ENCODE data around the gene DOCK1. TPM values are rescaled to one million over a fixed set of nuclear protein-coding genes. Genes with fewer than 3 reads are reported as not detected.

DOCK1 gene
- total and polyA plus RNA-seq, 5 donors: 7.8 to 23.1 (median 20.8) TPM

DNA sequence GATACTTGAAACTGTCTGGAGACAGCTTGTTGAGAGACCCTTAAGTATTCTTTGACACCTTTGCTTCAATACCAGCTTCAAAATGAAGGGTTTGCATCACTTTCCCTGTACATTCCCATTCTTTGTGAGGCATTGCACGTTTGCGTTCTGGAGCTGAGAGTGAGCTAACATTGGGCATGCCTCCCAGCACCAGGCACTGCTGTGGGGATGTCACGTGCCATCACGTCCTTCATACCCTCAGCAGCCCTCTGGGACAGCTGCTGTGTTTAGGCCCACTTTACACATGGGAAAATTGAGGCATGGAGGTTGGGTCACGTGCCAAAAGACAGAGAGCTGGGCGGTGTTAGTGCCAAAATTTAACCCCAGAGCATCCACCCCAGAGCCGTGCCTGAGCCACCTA lies 357.4 kb downstream of the DOCK1 start:
- DNase-seq: no peak
- Histone ChIP-seq H3K27me3 (ENCODE audit: control insufficient read depth, insufficient read depth) (no peaks in the 10 kb centered on the region), H3K4me1 (ENCODE audit: control insufficient read depth, insufficient read depth, low read length) (no peaks in the 10 kb centered on the region), H3K27ac (ENCODE audit: low read length) (no peak overlapping the region), H3K4me3 (ENCODE audit: low read length) (no peak overlapping the region), H3K9me3 (ENCODE audit: control insufficient read depth, low read length) (no peaks in the 10 kb centered on the region)
- no peak for ATAC-seq
- intact Hi-C loops (cut with DNase I): no loop called here
- whole genome bisulfite sequencing: 91% methylated on average over 7 of the region's 7 CpGs

- intact Hi-C loops (cut with DNase I): no loop called here
Measured at GRCh38 chr10:127265288-127265687, 360.1 kb downstream of the DOCK1 start.

DNA sequence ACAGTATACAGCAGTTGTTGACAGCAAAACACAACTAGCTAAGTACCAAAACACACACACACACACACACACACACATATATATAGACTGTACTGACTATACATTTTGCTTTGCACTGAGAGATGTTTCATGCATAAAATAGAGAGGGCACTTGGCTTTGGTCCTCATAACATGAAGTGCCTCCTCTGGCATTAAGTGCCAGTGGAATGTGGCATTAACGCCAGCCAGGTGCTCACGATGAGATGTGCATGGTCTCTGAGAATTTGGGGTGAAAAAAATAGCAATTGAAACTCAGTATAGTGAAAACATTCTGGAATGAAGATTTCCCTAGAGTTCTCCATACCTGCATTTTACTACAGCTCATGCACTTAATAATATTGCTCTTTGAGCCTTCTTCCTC lies 361.2 kb downstream of the DOCK1 start:
- Histone ChIP-seq H3K27me3 (ENCODE audit: control insufficient read depth, insufficient read depth) (no peaks in the 10 kb centered on the region), H3K27ac (ENCODE audit: low read length) (no peak overlapping the region), H3K9me3 (ENCODE audit: control insufficient read depth, low read length) (no peaks in the 10 kb centered on the region), H3K4me1 (ENCODE audit: control insufficient read depth, insufficient read depth, low read length) (no peaks in the 10 kb centered on the region), H3K4me3 (ENCODE audit: low read length) (no peak overlapping the region)
- no peak for ATAC-seq
- intact Hi-C loops (cut with DNase I): no loop called here
- DNase-seq: no peak
- 87% methylated on average over 2 of the region's 2 CpGs for WGBS

More at GRCh38 chr10:127265288-127265687, 360.1 kb downstream of the DOCK1 start:
- Histone ChIP-seq H3K4me3 (ENCODE audit: low read length) (no peak overlapping the region), H3K27ac (ENCODE audit: low read length) (no peak overlapping the region), H3K4me1 (ENCODE audit: control insufficient read depth, insufficient read depth, low read length) (no peaks in the 10 kb centered on the region), H3K9me3 (ENCODE audit: control insufficient read depth, low read length) (no peaks in the 10 kb centered on the region), H3K27me3 (ENCODE audit: control insufficient read depth, insufficient read depth) (no peaks in the 10 kb centered on the region)
- DNase-seq (no peak), ATAC-seq (no peak)
- 87% methylated on average over 3 of the region's 3 CpGs for WGBS

DNA sequence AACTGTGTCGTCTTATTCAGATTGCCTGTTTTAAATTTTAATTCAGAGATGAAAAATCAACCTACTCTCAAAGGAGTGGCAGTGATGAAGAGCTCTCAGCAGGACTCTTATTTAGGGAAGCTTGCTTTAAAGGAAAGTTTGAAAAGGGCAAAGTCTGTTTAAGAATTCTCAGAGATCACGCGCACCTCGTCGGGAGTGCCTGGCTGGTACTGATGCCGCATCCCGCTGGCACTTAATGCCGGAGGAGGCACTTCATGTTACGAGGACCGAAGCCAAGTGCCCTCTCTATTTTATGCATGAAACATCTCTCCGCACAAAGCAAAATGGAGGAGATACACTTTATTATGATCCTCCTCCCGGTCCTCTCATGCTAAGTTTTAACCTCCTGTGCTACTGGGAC lies 362.2 kb downstream of the DOCK1 start:
- no peak overlapping the region for H3K4me3 ChIP-seq (ENCODE audit: low read length)
- ATAC-seq: no peak
- no peaks in the 10 kb centered on the region for H3K27me3 ChIP-seq (ENCODE audit: control insufficient read depth, insufficient read depth)
- intact Hi-C loops (cut with DNase I): no loop called here
- no peaks in the 10 kb centered on the region for H3K4me1 ChIP-seq (ENCODE audit: control insufficient read depth, insufficient read depth, low read length)
- 96% methylated on average over 12 of the region's 12 CpGs for WGBS
- no peak for DNase-seq
- no peak overlapping the region for H3K27ac ChIP-seq (ENCODE audit: low read length)
- no peaks in the 10 kb centered on the region for H3K9me3 ChIP-seq (ENCODE audit: control insufficient read depth, low read length)

- H3K27ac ChIP-seq (ENCODE audit: low read length): no peak overlapping the region
- intact Hi-C loops (cut with DNase I): no loop called here
- DNase-seq (no peak), ATAC-seq (no peak)
- no peaks in the 10 kb centered on the region for H3K27me3 ChIP-seq (ENCODE audit: control insufficient read depth, insufficient read depth)
- 97% methylated on average over 4 of the region's 4 CpGs for WGBS
- no peaks in the 10 kb centered on the region for H3K4me1 ChIP-seq (ENCODE audit: control insufficient read depth, insufficient read depth, low read length)
- no peak overlapping the region for H3K4me3 ChIP-seq (ENCODE audit: low read length)
- no peaks in the 10 kb centered on the region for H3K9me3 ChIP-seq (ENCODE audit: control insufficient read depth, low read length)
Measured at GRCh38 chr10:127272076-127272475, 366.8 kb downstream of the DOCK1 start.

DNA sequence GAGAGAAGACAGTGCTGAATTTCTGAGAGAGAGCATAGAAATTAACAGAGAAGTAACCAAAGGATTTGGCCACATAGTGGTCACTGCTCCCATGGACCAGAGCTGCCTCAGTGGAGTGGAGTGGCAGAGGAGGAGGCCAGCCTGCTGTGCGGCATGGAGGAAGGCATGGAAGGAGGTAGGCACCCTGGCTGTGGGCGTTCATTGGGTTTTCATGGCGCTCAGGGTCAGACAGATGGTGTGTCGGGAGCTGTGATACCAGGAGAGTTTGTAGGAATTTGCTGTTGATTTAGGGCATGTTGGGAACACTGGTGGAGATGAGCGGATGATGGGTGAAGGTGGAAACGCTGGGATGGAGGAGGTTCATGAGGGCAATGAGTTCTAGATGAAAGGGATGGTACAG lies 370.0 kb downstream of the DOCK1 start:
- H3K9me3 ChIP-seq (ENCODE audit: control insufficient read depth, low read length): no peaks in the 10 kb centered on the region
- H3K4me1 ChIP-seq (ENCODE audit: control insufficient read depth, insufficient read depth, low read length): no peaks in the 10 kb centered on the region
- no peaks in the 10 kb centered on the region for H3K27me3 ChIP-seq (ENCODE audit: control insufficient read depth, insufficient read depth)
- no peak overlapping the region for H3K4me3 ChIP-seq (ENCODE audit: low read length)
- WGBS: 98% methylated on average over 6 of the region's 6 CpGs
- intact Hi-C loops (cut with DNase I): no loop called here
- no peak overlapping the region for H3K27ac ChIP-seq (ENCODE audit: low read length)
- ATAC-seq (no peak), DNase-seq (no peak)

- Histone ChIP-seq H3K9me3 (ENCODE audit: control insufficient read depth, low read length) (no peaks in the 10 kb centered on the region), H3K27me3 (ENCODE audit: control insufficient read depth, insufficient read depth) (no peaks in the 10 kb centered on the region), H3K4me3 (ENCODE audit: low read length) (no peak overlapping the region), H3K27ac (ENCODE audit: low read length) (no peak overlapping the region), H3K4me1 (ENCODE audit: control insufficient read depth, insufficient read depth, low read length) (no peaks in the 10 kb centered on the region)
- intact Hi-C loops (cut with DNase I): no loop called here
- ATAC-seq (no peak), DNase-seq (no peak)
- WGBS: 94% methylated on average over 10 of the region's 10 CpGs
Measured at GRCh38 chr10:127275793-127276450, 370.7 kb downstream of the DOCK1 start.

DNA sequence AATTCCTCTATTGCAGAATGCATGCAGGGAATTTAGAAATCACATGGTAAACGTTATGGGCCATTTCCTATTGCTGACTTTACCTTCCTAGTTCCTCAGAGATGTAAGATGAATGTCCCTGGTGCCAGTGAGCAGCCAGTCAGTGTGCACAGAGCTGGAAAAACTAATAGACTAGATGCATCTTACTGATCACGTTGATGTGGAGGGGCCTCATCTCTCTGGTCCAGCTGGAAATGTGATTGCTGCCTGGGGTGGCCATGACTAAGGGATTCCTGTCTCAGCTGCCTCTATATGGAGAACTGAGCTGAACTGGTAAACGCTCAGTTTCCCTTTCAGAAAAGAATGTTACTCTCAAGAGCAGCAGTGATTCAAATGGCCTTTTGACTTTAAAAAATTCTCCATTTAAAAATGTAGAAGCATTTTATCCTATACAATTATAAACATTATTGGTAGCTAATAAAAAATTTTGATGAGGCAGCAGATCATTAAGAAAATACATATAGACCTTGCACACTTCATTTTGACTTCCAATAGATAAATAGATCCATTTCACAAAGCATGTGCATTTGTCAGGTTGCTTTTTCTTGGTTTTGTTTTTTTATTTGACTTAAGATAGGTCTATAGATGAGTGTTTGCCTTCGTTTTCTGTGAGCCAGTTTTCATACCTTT lies 371.7 kb downstream of the DOCK1 start:
- intact Hi-C loops (cut with DNase I): no loop called here
- no peak for DNase-seq
- no peak for ATAC-seq
- 73% methylated on average over 4 of the region's 4 CpGs for WGBS
- Histone ChIP-seq H3K9me3 (ENCODE audit: control insufficient read depth, low read length) (no peaks in the 10 kb centered on the region), H3K4me3 (ENCODE audit: low read length) (no peak overlapping the region), H3K4me1 (ENCODE audit: control insufficient read depth, insufficient read depth, low read length) (no peaks in the 10 kb centered on the region), H3K27me3 (ENCODE audit: control insufficient read depth, insufficient read depth) (no peaks in the 10 kb centered on the region), H3K27ac (ENCODE audit: low read length) (no peak overlapping the region)

DNA sequence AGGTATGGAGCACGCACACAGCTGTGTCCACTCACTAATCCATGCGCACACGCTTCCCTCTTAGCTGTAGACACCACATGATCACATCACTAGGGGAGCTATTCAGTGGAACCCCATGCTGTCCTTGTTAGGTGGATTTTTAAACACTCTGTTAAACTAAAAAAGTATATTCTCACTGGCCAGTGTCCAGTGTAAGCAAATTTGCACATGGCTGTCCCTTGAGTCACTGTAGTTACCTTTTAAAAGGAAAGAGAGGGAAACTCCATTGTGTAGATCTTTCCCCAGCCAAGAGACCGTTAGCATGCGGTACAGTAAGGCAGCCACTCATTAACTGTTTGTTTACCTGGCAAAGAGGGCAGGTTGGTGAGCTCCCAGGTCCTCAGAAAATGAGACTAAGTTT lies 372.8 kb downstream of the DOCK1 start:
- Histone ChIP-seq H3K27ac (ENCODE audit: low read length) (no peak overlapping the region), H3K4me3 (ENCODE audit: low read length) (no peak overlapping the region), H3K27me3 (ENCODE audit: control insufficient read depth, insufficient read depth) (no peaks in the 10 kb centered on the region), H3K9me3 (ENCODE audit: control insufficient read depth, low read length) (no peaks in the 10 kb centered on the region), H3K4me1 (ENCODE audit: control insufficient read depth, insufficient read depth, low read length) (no peaks in the 10 kb centered on the region)
- DNase-seq (no peak), ATAC-seq (no peak)
- 69% methylated on average over 5 of the region's 5 CpGs for WGBS
- intact Hi-C loops (cut with DNase I): no loop called here

- intact Hi-C loops (cut with DNase I): no loop called here
- Histone ChIP-seq H3K27ac (ENCODE audit: low read length) (no peak overlapping the region), H3K27me3 (ENCODE audit: control insufficient read depth, insufficient read depth) (no peaks in the 10 kb centered on the region), H3K4me1 (ENCODE audit: control insufficient read depth, insufficient read depth, low read length) (no peaks in the 10 kb centered on the region), H3K4me3 (ENCODE audit: low read length) (no peak overlapping the region), H3K9me3 (ENCODE audit: control insufficient read depth, low read length) (no peaks in the 10 kb centered on the region)
- WGBS: 93% methylated on average over 5 of the region's 5 CpGs
- no peak for DNase-seq
- no peak for ATAC-seq
Measured at GRCh38 chr10:127279334-127279774, 374.1 kb downstream of the DOCK1 start.

DNA sequence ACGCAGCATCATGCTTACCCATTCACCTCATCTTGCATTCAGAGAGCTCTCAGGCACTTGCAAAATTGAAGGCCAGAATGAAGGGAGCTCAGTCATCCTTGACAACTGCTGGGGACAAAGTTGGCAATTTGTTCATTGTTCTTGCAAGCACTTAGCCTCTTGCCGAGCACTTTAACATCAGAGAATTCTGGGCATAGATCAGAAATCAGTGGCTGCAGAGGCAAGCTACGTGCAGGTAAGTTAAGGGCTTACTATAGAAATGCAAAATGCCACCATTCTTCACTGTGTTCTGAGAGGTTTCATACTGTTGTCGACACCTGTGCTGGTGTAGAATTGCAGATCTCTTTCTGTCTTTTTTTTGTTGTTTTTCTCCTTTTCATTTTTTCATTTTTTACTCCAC lies 375.2 kb downstream of the DOCK1 start:
- Histone ChIP-seq H3K9me3 (ENCODE audit: control insufficient read depth, low read length) (no peaks in the 10 kb centered on the region), H3K4me3 (ENCODE audit: low read length) (no peak overlapping the region), H3K4me1 (ENCODE audit: control insufficient read depth, insufficient read depth, low read length) (no peaks in the 10 kb centered on the region), H3K27ac (ENCODE audit: low read length) (no peak overlapping the region), H3K27me3 (ENCODE audit: control insufficient read depth, insufficient read depth) (no peaks in the 10 kb centered on the region)
- ATAC-seq (no peak), DNase-seq (no peak)
- WGBS: 98% methylated on average over 4 of the region's 4 CpGs
- intact Hi-C loops (cut with DNase I): no loop called here

Data from right cardiac atrium (tissue), 5 donors.